Choroid plexus epithelial cell (primary cell): ENCODE results near the gene ALX1.
A peak's percentile ranks its signal among the peaks of the same experiment; 100 is the strongest.

Source experiments
- DNase-seq: peaks from one replicate; pipeline ENCODE4 v3.0.0-alpha.2; 2010; ENCODE audit warnings: low read depth
- H3K4me3 ChIP-seq: 2 replicates; pipeline ENCODE4 v1.5.1; 2011; ENCODE audit warnings: low read depth, mild to moderate bottlenecking, control low read depth, low read length, moderate library complexity
- TF ChIP-seq, protein P1 (sequence below): conservative IDR thresholded peaks from 2 replicates; pipeline ENCODE4 v1.5.1; 2011; ENCODE audit warnings: low read depth, mild to moderate bottlenecking, control low read depth, inconsistent platforms, low read length, moderate library complexity

Gene ALX1

DNA sequence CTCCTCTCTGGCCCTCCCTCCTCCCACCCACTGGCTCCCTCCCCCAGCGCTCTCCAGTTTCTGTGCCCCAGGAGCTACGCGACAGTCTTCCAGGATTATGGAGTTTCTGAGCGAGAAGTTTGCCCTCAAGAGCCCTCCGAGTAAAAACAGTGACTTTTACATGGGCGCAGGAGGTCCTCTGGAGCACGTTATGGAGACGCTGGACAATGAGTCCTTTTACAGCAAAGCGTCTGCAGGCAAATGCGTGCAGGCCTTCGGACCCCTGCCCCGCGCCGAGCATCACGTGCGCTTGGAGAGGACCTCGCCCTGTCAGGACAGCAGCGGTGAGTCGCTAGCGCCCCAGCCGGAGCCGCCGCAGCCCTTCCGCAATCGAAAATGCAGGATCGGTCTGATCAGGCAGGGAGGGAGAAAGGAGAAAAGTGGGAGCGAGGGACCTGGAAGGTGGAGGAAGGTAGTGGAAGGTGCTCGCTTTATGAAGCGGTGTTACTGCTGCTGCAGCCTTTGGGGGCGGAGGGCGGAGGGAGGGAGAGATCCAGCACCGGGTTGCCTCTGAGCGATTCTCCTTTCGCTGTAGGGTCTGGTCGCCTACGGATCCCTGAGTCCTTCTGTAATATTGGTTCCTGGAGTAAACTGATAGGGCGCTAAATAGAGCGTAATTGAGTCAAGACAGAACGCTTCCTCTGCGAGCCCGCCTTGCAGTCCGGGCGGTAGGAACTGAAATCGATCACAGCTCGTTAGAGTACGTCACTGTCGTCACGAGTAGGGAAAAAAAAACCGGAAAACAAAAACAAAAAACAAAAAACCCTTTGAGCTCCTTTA is at the start of gene ALX1:
Gene ALX1, plus strand, starts transcription at position 56 of the 819 bp plus-strand sequence. Its CDS starts 42 bp downstream, at position 98.
- DNase-seq = peak; percentile 80
- TF ChIP-seq, protein P1, sequence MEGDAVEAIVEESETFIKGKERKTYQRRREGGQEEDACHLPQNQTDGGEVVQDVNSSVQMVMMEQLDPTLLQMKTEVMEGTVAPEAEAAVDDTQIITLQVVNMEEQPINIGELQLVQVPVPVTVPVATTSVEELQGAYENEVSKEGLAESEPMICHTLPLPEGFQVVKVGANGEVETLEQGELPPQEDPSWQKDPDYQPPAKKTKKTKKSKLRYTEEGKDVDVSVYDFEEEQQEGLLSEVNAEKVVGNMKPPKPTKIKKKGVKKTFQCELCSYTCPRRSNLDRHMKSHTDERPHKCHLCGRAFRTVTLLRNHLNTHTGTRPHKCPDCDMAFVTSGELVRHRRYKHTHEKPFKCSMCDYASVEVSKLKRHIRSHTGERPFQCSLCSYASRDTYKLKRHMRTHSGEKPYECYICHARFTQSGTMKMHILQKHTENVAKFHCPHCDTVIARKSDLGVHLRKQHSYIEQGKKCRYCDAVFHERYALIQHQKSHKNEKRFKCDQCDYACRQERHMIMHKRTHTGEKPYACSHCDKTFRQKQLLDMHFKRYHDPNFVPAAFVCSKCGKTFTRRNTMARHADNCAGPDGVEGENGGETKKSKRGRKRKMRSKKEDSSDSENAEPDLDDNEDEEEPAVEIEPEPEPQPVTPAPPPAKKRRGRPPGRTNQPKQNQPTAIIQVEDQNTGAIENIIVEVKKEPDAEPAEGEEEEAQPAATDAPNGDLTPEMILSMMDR = peak; percentile 3
- peak within 1 kb of the TSS; percentile 84 for H3K4me3 ChIP-seq

DNA sequence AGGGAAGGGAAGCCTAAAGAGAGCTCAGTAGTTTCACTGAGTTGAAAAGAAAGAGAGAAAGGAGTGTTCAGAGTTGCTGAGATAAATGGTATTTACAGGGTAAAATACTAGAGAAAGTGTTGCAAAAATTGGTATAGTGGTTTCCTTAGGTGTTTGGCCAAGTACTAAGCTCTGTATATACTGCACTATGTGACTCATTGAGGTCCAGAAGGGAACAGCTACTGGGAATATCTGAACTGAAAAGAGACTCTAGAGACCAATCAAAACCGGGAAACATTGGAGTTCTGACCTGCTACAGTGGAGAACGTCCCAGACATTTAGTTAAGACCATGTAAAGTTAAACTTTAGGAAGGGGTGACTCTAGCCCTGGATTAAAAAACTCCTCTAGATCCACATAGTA is 42.7 kb upstream of the ALX1 start:
- H3K4me3 ChIP-seq = no peak overlapping the region
- TF ChIP-seq, protein P1 = no peak
- DNase-seq = peak; percentile 7

DNA sequence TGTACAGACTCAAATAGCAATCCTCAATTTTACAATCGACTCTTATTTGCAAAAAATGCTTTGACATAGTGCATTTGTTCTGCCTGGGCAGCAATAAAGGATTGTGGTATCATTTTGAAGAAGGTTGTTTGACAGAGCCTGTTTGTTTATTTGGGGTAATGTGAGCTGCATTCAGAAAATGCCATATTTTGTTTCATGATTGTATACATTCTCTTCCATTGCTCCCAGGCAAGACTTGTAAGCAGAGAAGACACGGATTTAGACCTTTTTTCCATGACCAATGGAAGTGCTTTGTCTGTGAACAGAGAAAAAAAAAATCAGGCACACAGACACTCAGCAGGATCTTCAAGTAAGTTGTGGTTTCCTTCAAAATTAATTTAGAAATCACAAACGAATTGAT is 35.5 kb upstream of the ALX1 start:
- TF ChIP-seq, protein P1 = no peak
- no peak overlapping the region for H3K4me3 ChIP-seq
- DNase-seq = no peak

DNA sequence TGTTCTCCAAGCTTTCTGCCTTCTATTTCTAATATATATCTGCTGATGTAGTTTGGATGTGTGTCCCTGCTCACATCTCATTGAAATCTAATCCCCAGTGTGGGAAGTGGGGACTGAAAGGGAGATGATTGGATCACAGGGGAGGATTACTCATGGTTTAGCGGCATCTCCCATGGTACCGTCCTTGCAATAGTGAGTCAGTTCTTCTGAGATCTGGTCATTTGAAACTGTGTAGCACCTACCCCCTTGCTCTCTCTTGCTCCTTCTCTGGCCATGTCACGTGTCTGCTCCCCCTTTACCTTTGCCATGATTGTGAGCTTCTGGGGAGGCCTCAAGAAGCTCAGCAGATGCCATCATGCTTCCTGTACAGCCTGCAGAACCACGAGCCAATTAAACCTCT is 26.2 kb upstream of the ALX1 start:
- no peak overlapping the region for H3K4me3 ChIP-seq
- TF ChIP-seq, protein P1 = no peak
- DNase-seq = peak; percentile 3

DNA sequence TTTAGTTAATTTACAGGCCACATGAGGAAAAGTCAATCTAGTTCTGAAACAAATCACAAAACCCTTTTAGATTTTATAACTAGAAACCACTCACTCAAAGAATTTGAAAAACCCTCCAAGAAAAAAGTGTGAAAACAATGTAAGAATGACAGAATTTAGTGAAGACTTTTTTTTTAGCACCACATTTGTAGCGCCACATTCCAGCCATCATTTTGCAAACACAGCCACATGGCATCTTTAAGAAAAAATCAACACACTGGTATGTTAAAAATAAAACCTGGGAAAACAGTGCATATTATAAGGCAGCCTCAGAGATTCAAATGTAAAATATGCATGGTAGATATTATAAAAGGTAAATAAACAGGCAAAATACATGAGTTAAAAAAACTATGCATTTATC is 22.3 kb upstream of the ALX1 start:
- H3K4me3 ChIP-seq = no peak overlapping the region
- DNase-seq = no peak
- TF ChIP-seq, protein P1 = no peak

DNA sequence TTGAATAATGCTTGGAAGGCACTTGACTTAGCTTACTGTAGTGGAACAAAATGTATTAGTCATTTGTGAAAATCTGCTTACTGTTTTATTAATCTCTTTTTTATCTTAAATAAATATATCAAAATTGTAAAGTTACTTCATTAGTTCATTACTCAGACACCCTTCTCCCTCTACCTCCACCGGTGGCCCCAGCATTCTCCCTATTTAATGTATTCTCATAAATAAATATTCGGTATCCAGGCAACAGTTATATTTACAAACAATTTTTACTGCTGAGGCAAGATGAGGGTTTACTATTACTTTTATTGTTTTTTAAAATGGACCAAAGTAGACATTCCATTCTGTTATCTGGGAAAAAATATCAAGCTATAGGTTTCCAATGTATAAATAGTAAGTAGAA is 19.6 kb upstream of the ALX1 start:
- no peak for DNase-seq
- H3K4me3 ChIP-seq = no peak overlapping the region
- TF ChIP-seq, protein P1 = no peak

DNA sequence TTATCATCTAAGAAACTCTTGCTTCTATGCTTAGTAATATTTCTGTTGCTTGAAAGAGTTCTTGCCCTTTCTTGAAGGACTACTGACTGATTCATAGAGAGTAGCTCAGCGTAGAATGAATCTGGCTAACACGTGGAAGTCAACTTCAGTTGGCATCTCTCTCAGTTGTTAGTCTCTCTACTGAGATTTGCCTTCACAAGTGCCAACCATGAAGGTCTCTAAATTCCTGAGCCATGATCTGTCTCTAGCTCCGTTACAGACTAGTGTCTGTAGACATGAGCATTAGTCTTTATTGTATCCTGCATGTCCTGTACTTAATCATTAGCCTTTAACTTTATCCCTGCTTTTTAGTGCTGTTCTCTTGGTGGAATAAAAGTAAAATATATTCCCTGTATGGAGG is 19.1 kb upstream of the ALX1 start:
- peak; percentile 8 for DNase-seq
- no peak overlapping the region for H3K4me3 ChIP-seq
- TF ChIP-seq, protein P1 = no peak
